NK-92 treated with Interleukin-12 subunit alpha and Interleukin-12 subunit beta, amount 100 ng/mL, for 24 hours (cell line): Measurements from ENCODE around the gene GALNT17.

Source experiments
- DNase-seq: peaks from one replicate; lab custom pipeline; 2025; lab: John Stamatoyannopoulos, UW

Gene GALNT17

DNA sequence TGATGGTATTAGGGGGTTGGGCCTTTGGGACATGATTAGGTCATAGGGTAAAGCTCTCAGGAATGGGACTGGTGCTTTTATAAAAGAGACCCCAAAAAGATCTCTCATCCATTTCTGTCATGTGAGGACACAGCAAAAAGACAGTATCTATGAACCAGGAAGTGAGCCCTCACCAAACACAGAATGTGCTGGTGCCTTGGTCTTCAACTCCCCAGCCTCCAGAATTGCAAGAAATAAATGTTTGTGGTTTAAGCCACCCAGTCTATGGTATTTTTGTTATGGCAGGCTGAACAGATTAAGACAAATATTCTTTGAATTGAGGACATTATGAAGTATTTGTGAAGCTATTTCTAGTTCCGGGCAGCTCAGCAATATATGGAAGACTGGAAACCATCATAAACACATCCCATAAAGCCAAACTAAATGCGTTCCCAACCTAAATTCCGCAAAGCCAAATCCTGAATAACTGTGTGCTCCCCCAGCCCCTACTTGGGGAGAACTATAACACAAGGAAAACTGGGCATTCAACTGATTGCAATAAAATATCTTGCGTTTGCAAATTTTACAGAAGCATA lies 153.7 kb downstream of the GALNT17 start:
- DNase-seq: no peak

DNA sequence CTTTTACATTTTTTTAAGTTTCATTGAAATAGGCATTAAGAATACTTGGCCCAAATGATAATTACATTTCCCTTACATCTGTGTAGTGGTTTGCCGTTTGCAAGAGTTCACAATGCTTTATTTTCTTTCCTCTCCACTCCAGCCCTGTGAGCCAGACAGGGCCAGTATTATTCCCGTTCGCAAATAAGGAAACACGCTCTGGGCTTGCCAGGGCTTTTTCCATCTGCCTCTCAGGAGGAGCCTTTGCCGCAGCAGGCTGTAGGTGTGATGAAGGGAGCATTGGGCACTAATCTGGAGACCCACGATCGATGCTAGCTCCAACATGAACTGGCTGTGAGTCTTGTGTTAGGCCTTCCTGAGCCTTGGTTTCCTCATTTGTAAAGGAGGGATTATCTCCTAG lies 154.4 kb downstream of the GALNT17 start:
- no peak for DNase-seq

DNA sequence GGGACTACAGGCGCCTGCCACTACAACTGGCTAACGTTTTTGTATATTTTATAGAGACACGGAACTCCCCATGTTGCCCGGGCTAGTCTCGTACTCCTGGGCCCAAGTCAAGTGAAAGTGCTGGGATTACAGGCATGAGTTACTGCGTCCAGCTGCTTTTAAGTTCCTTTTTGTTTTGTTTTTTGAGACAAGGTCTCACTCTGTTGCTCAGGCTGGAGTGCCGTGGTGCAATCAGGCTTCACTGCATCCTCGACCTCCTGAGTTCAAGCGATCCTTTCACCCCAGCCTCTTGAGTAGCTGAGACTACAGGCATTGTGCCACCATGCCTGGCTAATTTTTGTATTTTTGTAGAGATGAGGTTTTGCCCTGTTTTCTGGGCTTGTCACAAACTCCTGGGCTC lies 155.0 kb downstream of the GALNT17 start:
- no peak for DNase-seq

DNA sequence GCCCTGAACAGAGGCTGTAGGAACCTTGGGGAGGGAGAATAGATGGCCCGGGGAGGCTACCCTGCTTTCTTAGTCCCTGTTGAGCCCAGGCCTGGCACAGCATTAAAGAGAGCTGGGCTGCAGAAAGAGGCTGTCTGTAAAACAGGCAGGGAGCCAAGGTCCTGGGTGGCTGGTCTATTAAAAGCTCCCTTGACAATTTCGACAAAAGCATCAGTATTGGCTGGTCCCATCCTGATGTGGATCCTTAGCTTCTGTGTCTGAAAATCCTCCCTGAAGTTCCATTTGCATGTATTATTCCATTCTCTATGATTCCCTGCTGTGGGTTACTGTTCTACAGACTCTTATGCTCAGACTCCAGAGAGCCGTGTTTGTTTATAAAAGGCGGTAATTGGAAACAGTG lies 158.5 kb downstream of the GALNT17 start:
- no peak for DNase-seq

DNA sequence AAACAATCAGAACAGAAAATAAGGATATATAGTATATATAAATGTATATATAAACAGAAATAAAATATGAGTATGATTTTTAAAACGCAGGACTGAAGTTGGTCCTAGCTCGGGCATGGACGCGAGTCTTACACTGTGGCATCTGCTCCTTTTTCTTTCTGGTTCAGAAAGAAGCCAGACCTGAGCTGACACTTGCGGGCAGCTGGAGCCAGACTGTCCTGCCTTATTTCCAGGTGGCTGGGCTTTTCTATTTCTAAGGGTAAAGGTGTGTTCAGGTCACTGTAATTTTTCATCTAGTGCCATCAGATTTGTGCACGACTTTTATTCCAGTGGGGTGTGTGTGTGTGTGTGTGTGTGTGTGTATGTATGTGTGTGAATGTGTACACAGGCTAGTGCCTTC lies 166.4 kb downstream of the GALNT17 start:
- no peak for DNase-seq

DNA sequence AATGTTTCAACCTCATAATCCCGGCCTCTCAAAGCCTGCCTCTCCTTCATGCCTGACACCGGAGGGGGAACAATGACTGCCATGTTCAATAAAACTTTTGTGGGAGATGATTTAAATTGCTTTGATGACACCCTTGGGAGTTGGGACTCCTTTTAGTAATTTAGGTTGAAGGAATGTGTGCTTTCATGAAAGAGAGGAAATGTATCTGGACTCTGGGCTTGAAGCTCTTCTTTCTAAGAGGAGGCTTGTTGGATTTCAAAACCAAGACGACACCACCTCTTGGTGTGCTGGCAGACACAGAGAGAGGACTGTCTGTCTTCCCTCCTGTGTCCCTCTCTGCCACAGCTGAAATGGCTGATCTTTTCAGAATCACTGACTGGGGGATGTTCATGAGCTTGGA lies 168.1 kb downstream of the GALNT17 start:
- no peak for DNase-seq

DNA sequence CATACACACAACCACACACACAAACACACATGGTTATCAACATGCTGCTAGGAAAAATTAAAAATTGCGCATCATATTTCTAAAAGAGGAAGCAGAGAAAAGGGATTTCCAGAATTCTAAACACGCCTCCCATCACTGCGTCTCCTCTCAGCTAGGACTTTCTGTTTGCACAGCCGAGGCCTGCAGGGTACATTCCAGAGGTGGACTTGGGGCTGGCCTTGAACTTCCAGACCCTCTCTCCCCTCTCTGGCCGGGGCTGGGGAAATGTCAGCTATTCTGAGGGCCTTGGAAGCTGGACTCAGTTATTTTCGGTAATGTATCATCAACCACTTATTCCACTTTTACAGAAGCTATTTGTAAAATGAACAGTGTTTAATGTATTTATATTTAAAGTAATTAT lies 168.7 kb downstream of the GALNT17 start:
- DNase-seq: no peak

DNA sequence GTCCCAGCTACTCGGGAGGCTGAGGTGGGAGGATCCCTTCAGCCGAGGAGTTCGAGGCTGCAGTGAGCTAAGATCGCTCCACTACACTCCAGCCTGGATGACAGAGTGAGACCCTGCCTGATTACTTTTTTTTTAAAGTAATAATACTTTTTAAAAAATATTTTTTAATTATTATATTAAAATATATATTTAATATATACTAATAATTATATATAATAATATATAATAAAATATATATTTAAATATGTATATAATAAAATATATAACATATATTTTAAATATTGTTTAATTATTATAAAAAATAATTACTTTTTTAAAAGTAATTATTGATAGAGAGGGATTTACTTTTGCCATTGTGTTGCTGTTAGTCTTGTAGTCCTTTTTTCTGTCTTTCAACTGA lies 169.2 kb downstream of the GALNT17 start:
- no peak for DNase-seq

DNA sequence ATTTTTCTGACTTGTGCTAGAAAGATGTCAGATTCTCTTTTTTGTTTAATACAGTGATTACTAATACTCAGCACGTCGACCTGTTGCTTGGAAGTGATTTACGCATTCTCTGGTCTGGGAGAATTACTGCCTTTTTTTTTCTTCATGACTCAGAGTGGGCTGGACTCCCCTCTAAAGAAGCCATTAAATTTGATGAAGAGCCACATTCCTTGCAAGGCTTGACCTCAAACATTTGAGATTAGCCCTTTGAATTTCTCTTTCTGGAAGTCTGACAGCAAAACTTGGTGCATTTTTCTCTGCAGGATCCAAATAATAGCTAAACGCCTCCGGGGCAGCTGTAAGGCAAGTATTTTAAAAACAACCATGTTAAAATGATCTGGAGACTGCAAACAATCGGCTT lies 171.6 kb downstream of the GALNT17 start:
- DNase-seq: no peak

DNA sequence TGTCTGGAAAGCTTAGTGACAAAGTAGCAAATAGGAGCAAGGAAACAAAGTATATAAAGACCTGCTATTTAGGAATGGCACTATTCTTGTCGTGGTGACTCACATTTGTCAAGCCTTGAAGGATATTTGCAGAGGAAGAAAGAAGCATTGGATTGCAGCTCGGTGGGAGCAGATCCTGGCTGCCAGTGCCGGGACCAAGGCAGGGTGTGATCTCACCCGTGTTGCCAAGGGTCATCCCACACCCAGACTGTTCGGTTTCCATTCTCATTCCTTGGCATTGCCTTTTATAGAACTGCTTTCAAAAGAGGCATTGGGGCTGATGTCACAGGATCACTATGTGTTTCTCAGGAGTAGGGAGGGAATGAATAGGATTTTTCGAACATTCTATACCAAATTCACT lies 176.2 kb downstream of the GALNT17 start:
- DNase-seq: no peak

DNA sequence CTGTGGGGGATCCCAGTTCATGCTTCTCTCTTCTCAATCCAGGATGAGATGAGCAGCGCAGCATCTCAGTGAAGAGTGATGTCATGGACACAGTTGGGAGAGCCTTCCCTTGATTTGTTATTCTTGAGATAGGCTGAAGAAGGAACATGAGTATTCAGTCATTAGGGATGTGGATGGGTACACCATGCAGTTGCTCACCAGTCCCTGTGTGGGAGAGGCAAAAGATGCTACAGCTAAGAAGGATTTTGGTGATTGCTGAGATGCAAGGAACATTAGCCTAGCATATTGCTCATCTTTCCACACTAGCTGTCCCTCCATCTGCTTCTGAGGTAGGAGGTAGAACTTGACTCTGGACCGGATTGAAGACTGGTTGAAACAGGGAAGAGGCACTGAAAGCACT lies 179.6 kb downstream of the GALNT17 start:
- DNase-seq: no peak

DNA sequence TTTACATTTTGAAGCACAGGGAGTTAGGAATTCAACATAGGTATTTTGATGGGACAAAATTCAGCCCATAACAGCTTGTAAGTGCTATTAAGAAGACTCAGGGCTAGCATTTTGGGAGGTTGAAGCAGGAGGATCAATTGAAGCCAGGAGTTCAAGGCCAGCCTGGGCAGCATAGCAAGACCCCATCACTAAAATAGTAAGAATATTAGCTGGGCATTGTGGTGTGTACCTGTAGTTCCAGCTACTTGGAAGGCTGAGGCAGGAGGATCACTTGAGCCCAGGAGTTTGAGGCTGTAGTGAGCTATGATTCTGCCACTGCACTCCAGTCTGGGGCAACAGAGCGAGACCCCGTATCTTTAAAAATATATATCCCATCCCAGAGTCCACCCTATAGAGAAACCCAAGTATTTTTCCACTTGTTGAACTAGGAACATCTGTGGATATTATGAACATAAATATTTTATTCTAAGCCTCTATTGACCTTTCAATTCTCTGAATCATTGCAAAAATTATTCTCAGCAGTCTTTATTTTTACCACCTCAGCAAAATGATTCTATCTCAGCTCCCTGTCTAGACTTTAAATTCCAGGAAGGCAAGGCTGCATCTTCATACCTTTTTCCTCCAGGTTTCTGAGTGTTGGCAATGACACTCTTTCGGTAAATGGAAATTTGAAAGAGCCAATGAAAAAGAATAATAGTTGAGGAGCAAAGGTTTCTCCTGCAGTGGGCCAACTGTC lies 181.0 kb downstream of the GALNT17 start:
- no peak for DNase-seq

DNA sequence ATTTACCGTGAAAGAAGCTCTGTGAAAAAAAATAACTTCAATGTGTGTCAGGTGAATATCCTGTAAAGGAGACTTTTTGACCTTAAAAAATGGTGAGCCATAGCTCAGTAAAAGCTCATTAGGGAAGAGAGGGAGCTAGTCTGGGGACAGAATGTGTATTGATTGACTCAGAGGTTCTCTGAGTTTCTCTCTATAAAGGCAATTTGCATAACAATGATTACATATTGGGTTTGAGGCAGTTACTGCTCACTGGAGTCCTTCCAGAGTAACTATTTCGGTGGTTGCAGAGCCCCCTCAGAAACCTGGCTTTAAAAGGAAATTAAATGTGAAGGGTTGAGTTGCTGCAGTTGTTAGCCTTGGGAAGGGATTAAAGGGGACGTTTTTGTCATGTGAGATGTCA lies 181.6 kb downstream of the GALNT17 start:
- no peak for DNase-seq

DNA sequence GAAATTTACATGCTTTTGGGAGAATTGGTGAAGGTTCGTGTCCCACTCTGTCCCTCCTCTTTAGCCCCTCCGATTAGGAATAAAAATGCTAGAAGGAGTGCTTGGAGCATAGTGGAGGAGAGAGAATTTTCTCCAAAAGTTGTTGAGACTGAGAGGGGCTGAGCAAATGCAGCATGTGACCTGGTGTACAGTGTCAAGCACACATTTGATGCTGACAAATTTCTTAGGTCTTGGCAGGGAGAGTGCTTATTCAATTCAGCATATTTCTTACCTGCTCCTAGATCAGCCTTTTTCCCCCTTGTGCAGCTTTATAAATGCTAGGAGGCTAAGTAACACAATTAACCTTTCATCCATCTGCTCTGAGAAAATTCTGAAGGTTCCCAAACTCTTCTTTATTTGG lies 189.0 kb downstream of the GALNT17 start:
- DNase-seq: no peak

DNA sequence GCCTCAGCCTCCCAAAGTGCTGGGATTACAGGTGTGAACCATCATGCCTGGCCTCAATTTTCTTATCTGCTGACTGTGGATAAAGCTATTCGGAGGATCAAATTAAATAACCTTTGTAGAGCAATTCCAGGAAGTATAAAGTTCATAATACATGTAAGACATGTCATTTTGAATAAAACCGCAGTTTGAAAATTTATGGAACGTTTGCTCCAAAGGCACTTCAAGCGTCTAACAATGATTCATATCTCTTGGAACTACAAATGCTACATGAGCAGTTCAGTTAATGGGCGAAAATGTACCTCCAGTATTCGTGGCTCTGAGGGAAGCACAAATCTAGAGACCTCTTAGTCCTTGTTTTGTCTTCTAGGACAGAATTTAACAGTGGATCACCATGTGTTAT lies 190.3 kb downstream of the GALNT17 start:
- DNase-seq: no peak

DNA sequence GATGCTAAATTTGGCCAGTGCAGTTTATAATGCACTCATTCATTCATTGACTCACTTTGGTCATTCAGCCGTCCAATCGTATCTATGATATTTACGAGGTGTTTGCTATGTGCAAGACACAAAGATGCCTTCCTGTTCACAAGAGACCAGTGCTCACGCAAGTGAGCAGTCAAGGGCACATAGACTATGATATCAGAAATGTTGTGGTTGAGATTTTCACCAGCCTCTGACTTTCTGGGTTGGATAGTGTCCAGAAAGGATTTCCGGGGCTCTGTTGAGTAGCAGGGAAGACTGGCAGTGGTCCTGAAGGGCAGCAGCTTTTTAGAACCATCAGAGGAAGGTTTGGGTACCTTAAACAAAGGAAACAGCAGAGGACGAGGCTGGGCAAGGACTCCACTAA lies 191.8 kb downstream of the GALNT17 start:
- no peak for DNase-seq

DNA sequence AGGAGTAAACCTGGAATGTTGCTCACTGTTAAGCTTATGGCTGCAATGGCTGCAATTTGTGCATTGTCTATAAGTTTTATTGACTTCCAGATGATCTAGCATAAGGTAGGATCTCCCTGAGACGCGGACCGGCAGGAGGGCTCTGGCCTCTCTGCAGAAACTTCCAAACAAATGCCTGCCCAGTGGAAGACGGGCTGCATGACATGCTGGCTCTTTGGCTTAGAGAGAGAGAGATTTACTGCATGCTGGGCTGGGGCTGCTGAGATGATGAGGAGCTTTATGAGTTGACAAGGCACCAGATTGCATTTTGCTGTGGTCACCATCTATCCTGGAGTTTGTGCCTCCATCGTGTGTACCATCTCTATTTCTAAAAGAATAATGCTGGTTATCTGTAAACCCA lies 193.2 kb downstream of the GALNT17 start:
- DNase-seq: no peak

DNA sequence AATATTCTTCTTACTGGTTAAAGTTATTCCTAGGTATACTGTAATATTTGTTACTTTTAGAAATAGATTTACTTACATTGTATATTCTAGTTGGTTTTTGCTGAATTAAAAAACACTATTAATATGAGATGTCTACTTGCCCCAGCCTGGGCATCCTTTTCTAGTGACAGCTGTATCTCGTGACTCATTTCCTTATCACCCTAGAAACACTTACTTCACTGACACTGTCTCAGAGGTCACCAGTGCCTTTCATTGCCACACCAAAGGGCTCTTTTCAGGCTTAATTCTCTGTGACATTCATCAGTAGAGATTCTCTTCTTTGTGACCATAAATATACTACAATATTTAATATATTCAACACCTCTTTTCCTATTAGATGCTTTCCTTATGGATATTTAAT lies 194.7 kb downstream of the GALNT17 start:
- DNase-seq: no peak

DNA sequence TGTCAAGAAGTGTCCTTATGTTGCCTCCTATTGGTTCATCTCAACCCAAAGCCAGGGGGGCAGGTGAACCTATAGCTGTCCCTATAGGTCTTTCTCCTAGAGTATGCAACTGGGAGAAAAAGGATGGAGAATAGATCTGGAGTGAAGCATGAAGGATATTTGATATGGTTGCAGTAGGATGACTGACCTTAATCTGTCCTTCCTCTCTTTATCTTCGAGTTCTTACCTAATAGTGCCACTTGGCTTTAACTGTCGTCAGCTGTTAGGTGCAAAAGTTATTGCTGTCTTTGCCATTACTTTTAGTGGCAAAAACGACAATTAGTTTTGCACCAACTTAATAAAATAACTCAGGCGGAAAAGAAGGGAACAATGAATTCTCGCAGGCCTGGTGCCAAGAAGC lies 196.0 kb downstream of the GALNT17 start:
- DNase-seq: no peak

DNA sequence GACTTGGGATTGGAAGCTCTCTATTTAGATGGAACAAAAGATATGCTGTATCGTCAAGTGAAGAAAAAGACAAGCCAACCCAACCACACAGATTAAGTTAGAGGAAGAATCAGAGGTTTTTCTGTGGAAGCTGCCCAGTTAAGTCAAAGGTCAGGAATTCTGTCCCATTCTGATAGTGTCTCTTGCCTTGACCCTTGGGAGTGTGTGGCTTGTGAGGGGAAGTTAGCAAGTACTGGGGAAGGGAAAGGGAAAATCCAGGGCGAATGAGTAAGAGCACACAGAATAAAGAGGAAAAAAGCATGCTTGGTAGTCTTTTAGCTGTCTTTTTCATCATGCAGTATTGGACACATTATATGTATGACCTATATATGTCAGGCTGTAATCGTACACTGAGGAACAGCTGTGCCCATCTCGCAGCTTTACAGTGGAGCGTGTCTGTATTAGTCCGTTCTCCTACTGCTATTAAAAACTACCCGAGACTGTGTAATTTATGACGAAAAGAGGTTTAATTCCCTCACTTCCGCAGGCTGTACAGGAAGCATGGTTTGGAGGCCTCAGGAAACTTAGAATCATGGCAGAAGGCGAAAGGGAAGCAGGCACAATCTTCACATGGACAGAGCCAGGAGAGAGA lies 197.2 kb downstream of the GALNT17 start:
- no peak for DNase-seq

DNA sequence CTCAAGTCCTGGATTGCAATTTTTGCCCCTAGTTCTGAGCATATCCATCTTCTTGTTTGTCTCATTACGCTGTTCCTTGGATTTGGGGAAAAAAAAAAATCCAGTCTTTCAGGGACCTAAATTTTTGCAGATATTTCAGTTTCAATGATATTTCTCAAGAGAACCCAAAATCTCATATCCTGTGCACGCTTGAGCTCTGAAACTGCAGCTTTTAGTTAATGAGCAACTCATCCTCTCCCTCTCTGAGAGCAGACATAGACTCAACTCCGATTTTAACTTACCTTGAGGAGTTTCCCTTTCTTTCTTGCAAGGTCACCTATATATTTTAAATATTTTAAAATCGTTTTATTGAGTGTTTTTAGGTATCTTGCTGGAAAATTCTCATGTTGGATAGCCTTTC lies 200.3 kb downstream of the GALNT17 start:
- DNase-seq: no peak

DNA sequence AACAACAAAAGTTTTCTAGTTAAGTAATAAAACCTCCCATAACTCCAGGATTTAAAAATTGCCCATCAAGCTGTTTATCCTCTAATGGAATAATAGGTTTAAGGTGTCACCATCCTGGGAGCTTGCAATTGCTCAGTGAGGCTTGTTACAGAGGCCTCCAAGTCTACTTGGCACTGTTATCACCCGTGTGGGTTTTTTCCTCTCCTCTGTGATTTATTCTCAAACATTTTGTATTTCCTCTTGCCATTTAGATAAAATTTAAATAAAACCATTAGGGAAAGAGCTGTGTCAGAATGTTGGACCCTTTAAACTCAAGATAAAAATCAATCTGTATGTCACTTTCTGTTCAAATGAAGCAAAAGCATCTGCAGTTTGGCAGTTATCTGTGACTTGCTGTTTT lies 202.6 kb downstream of the GALNT17 start:
- DNase-seq: no peak

DNA sequence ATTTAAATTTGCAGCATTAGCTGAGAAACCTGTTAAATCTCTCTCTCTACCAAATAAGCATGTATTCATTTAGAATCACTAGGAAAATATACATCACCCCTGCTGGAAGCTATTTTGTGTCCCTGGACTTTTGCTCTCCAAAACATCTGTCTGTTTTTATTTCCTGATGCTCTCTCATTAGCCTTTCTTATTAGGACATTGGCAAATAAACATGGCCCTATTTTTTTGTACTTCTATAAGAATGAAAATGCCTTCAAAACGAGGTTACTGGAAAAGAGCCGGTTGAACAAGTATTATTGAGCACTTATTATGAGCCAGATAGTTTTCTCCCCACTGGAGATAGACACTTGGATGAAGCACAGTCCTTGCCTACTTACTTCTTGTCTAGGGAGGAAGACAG lies 206.9 kb downstream of the GALNT17 start:
- DNase-seq: no peak

DNA sequence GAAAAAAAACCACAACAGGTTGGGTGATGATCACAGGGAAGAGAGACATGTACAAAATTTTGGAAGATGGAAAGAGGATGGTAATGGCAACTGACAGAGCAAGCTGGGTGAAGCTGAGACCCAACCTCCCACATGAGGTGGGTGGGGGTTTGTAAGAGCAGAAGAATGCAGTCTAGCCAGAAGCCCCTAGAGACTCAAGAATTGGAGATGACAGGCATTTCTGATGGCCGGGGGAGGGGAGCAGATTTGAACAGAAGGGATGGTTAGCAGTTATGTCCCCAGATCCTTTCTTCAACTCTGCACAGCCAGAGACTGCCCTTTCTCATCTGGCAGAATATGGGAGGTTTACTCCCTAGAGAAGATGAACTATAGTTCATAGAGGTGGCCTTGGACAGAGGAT lies 208.0 kb downstream of the GALNT17 start:
- DNase-seq: no peak
